ENCODE data around the gene KIF26B. TPM values are rescaled to one million over a fixed set of nuclear protein-coding genes. Genes with fewer than 3 reads are reported as not detected.

KIF26B gene
- total and polyA plus RNA-seq, 10 of the 15 experiments (the other 5 are each of a cell fraction or from before 2014, with no cell fraction given), result 0.35 to 11.6 (median 2.2) TPM

DNA sequence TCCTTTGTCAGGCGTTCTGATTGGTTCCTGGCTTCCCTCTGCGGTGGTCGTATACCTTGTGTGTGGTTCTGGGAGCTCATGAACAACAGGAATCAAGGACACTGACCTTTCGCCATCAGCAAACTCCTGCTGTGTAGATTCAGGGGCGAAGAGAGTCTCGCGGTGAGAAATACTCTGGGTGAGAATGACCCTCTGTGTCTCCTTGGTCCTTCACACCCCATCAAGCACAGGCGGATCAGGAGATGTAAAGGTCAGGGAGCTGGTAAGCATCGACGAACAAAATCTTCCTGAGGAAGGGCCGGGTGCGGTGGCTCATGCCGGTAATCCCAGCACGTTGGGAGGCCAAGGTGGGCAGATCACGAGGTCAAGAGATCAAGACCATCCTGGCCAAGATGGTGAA lies 207.2 kb downstream of the KIF26B start:
- ChIA-PET SMC1A (ENCODE audit: uncharacterized antibody, unreplicated experiment) (interaction anchor here (0.6 kb wide), 1 partner anchor 73 kb away, joined by 4 read pairs; no protein-coding TSS in a partner anchor), RAD21 (ENCODE audit: unreplicated experiment) (no interaction called here), POLR2A (no interaction called here), CTCF (no interaction called here)
- intact Hi-C loops (cut with micrococcal nuclease; ENCODE audit: unreplicated experiment), result no loop called here
- no peak for FAIRE-seq
- Histone ChIP-seq H3K79me2 (ENCODE audit: control insufficient read depth, insufficient read depth, low read length) (no peaks in the 10 kb centered on the region), H2AFZ (ENCODE audit: control insufficient read depth, low read depth, low read length) (no peak overlapping the region), H3K9ac (ENCODE audit: control insufficient read depth, insufficient read depth, low read length) (no peak overlapping the region), H3K9me3 (replicated peaks; ENCODE audit: control insufficient read depth, insufficient read depth, low read length) (no peaks in the 10 kb centered on the region), H3K36me3 (ENCODE audit: control insufficient read depth in 2 of 2, insufficient read depth in 2 of 2, low read length in 1 of 2) (no peaks in the 10 kb centered on the region), H3K27me3 (replicated peaks in 1 of 2; ENCODE audit: control insufficient read depth in 2 of 2, insufficient read depth in 2 of 2, low read length in 1 of 2) (no peaks in the 10 kb centered on the region; a peak in 1 of 4 replicates), H3K27ac (ENCODE audit: control insufficient read depth, insufficient read depth) (no peak overlapping the region), H3K4me3 (no peak overlapping the region), H3K4me1 (ENCODE audit: control insufficient read depth, insufficient read depth, low read length) (no peaks in the 10 kb centered on the region), H3K4me2 (ENCODE audit: control insufficient read depth, insufficient read depth) (no peak overlapping the region), H4K20me1 (ENCODE audit: control insufficient read depth, insufficient read depth) (no peaks in the 10 kb centered on the region)
- TF ChIP-seq GATAD2B (conservative IDR thresholded peaks at IDR 0.05; ENCODE audit: low read depth) (no peak), CBX5 (IDR thresholded peaks at IDR 0.05; ENCODE audit: low read depth) (no peak), CHD2 (IDR thresholded peaks at IDR 0.05; ENCODE audit: borderline replicate concordance, low read depth, low read length) (no peak), POLR2A (IDR thresholded peaks at IDR 0.05; ENCODE audit: low read depth, low read length) (no peak), CBX3 (IDR thresholded peaks at IDR 0.05; ENCODE audit: borderline replicate concordance, low read depth) (no peak), MEF2A (IDR thresholded peaks at IDR 0.05; ENCODE audit: insufficient read depth, low read depth, low read length) (no peak)
- TF ChIP-seq, protein P1, sequence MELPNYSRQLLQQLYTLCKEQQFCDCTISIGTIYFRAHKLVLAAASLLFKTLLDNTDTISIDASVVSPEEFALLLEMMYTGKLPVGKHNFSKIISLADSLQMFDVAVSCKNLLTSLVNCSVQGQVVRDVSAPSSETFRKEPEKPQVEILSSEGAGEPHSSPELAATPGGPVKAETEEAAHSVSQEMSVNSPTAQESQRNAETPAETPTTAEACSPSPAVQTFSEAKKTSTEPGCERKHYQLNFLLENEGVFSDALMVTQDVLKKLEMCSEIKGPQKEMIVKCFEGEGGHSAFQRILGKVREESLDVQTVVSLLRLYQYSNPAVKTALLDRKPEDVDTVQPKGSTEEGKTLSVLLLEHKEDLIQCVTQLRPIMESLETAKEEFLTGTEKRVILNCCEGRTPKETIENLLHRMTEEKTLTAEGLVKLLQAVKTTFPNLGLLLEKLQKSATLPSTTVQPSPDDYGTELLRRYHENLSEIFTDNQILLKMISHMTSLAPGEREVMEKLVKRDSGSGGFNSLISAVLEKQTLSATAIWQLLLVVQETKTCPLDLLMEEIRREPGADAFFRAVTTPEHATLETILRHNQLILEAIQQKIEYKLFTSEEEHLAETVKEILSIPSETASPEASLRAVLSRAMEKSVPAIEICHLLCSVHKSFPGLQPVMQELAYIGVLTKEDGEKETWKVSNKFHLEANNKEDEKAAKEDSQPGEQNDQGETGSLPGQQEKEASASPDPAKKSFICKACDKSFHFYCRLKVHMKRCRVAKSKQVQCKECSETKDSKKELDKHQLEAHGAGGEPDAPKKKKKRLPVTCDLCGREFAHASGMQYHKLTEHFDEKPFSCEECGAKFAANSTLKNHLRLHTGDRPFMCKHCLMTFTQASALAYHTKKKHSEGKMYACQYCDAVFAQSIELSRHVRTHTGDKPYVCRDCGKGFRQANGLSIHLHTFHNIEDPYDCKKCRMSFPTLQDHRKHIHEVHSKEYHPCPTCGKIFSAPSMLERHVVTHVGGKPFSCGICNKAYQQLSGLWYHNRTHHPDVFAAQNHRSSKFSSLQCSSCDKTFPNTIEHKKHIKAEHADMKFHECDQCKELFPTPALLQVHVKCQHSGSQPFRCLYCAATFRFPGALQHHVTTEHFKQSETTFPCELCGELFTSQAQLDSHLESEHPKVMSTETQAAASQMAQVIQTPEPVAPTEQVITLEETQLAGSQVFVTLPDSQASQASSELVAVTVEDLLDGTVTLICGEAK (IDR thresholded peaks at IDR 0.05; ENCODE audit: borderline replicate concordance), result no peak
- WGBS (ENCODE audit: insufficient coverage, insufficient replicate concordance, low lambda C conversion rate, missing lambda C conversion rate), result 81% methylated on average over 14 of the region's 15 CpGs
- ATAC-seq, result no peak
- in situ Hi-C loops (cut with MboI), result no loop called here
- DNase-seq (ENCODE audit: low read depth, low spot score), result no peak
- no TSS peak for BruUV-seq (replicated peaks)
